Mesendoderm (in vitro differentiated cells): Measurements from ENCODE around the gene SLC35A4. TPM values are rescaled to one million over a fixed set of nuclear protein-coding genes. Genes with fewer than 3 reads are reported as not detected.

Source experiments
- DNase-seq: peaks from one replicate; pipeline ENCODE4 v3.0.0; 2013
- H2AK5ac ChIP-seq: 2 replicates; pipeline ENCODE4 v1.6.1; 2013; ENCODE audit warnings: low read length, inconsistent platforms
- H2BK120ac ChIP-seq: 2 replicates; pipeline ENCODE4 v1.6.1; 2013; ENCODE audit warnings: low read depth, mild to moderate bottlenecking, low read length, moderate library complexity, mixed read lengths
- H2BK15ac ChIP-seq: replicated peaks from 2 replicates; pipeline ENCODE4 v1.6.1; 2013; ENCODE audit warnings: low read depth, mild to moderate bottlenecking, moderate library complexity
- H2BK5ac ChIP-seq: 2 replicates; pipeline ENCODE4 v1.6.1; 2013; ENCODE audit warnings: low read length, inconsistent platforms
- H3K18ac ChIP-seq: 2 replicates; pipeline ENCODE4 v1.6.1; 2013; ENCODE audit warnings: mild to moderate bottlenecking, low read length, mixed read lengths
- H3K23ac ChIP-seq: one replicate; pipeline ENCODE4 v1.6.1; 2013; ENCODE audit warnings: low read length
- H3K27ac ChIP-seq: 2 replicates; pipeline ENCODE4 v1.5.1; 2013; ENCODE audit warnings: low read depth, mild to moderate bottlenecking, inconsistent platforms, low read length, moderate library complexity
- H3K27me3 ChIP-seq: 2 replicates; pipeline ENCODE4 v1.6.1; 2013; ENCODE audit warnings: low read length, control low read depth, mild to moderate bottlenecking, inconsistent platforms; ENCODE audit not compliant: insufficient read depth, poor library complexity
- H3K36me3 ChIP-seq: 2 replicates; pipeline ENCODE4 v1.6.1; 2013; ENCODE audit warnings: low read length, inconsistent platforms; ENCODE audit not compliant: control insufficient read depth, insufficient read depth
- H3K4ac ChIP-seq: one replicate; pipeline ENCODE4 v1.6.1; 2013; ENCODE audit warnings: low read depth, mild to moderate bottlenecking, low read length, moderate library complexity
- H3K4me1 ChIP-seq: 2 replicates; pipeline ENCODE4 v1.6.1; 2013; ENCODE audit warnings: low read depth, low read length, inconsistent platforms; ENCODE audit not compliant: control insufficient read depth
- H3K4me2 ChIP-seq: 2 replicates; pipeline ENCODE4 v1.6.1; 2013; ENCODE audit warnings: low read length
- H3K4me3 ChIP-seq: 2 replicates; pipeline ENCODE4 v1.5.1; 2013; ENCODE audit warnings: mild to moderate bottlenecking, low read length
- H3K56ac ChIP-seq: one replicate; pipeline ENCODE4 v1.6.1; 2013; ENCODE audit warnings: low read length
- H3K79me1 ChIP-seq: 2 replicates; pipeline ENCODE4 v1.6.1; 2013; ENCODE audit warnings: low read length, inconsistent platforms
- H3K79me2 ChIP-seq: 2 replicates; pipeline ENCODE4 v1.6.1; 2013; ENCODE audit warnings: mild to moderate bottlenecking, low read length; ENCODE audit not compliant: control insufficient read depth, insufficient read depth
- H3K9ac ChIP-seq: 2 replicates; pipeline ENCODE4 v1.6.1; 2013; ENCODE audit warnings: low read length, inconsistent platforms
- H4K5ac ChIP-seq: one replicate; pipeline ENCODE4 v1.6.1; 2013; ENCODE audit warnings: low read length
- H4K8ac ChIP-seq: one replicate; pipeline ENCODE4 v1.6.1; 2013; ENCODE audit warnings: low read depth, mild to moderate bottlenecking, control low read depth, low read length, moderate library complexity
- WGBS: extraction: QIAGEN DNeasy Blood & Tissue Kit; methylation state at CpG from one replicate; pipeline ENCODE4 v1.1.7; 2013; ENCODE audit warnings: low lambda C conversion rate, missing lambda C conversion rate; ENCODE audit not compliant: insufficient coverage; ENCODE audit errors: extremely low coverage; 5-methylcytosine and 5-hydroxymethylcytosine counted together
- small RNA-seq: library from polyadenylated mRNA; stranded (forward); fragments of <200 nt; extraction: miRNeasy Mini kit (QIAGEN cat#:217004); gene quantifications from one replicate; pipeline ENCODE3, GENCODE V24; 2013; ENCODE audit not compliant: insufficient read depth

Gene SLC35A4

DNA sequence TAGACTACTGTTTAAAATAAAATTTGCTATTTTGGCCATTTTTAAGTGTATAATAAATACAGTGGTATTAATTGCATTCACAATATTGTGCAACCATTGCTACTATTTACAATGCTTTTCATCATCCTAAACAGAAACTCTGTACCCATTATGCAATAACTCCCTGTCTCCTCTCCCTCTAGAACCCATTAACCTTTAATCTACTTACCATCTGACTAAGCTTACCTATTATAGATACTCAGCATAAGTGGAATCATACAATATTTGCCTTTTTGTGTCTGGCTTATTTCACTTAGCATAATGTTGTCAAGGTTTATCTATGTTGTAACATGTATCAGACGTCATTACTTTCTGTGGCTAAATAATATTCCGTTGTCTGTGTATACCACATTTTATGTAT lies 42.4 kb downstream of the SLC35A4 start:
- no CpG with 5 or more reads among the region's 2 CpGs for WGBS
- H3K4me3 ChIP-seq = no peak overlapping the region
- no peaks in the 10 kb centered on the region for H3K79me2 ChIP-seq
- no peak overlapping the region for H3K4ac ChIP-seq
- no peak overlapping the region for H2AK5ac ChIP-seq
- H4K5ac ChIP-seq = no peak overlapping the region
- H3K23ac ChIP-seq = no peak overlapping the region
- H3K36me3 ChIP-seq = no peaks in the 10 kb centered on the region
- H3K79me1 ChIP-seq = no peaks in the 10 kb centered on the region
- no peak overlapping the region for H2BK120ac ChIP-seq
- H3K27ac ChIP-seq = no peak overlapping the region
- H4K8ac ChIP-seq = no peak overlapping the region
- H3K4me2 ChIP-seq = no peak overlapping the region
- H2BK15ac ChIP-seq = no peak overlapping the region
- no peak overlapping the region for H3K9ac ChIP-seq
- H3K27me3 ChIP-seq = no peaks in the 10 kb centered on the region
- H3K18ac ChIP-seq = no peak overlapping the region
- no peak overlapping the region for H2BK5ac ChIP-seq
- DNase-seq = no peak
- H3K4me1 ChIP-seq = no peaks in the 10 kb centered on the region
- no peak overlapping the region for H3K56ac ChIP-seq

DNA sequence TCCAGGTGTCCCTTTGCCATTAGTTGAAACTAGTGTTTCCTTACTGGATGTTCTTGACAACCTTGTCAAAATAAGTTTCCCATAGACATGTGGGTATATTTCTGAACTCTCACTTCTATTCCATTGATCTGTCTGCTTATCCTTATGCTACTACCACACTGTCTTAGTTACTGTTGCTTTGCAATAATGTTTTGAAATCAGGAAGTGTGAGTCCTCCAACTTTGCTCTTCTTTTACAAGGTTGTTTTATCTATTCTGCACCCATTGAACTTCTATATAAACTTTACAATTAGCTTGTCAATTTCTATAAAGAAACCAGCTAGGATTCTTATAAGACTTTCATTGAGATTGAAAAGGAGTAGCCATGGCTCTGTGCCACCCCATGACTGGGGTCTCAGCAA lies 44.1 kb downstream of the SLC35A4 start:
- Histone ChIP-seq H3K27me3 (no peaks in the 10 kb centered on the region), H2AK5ac (no peak overlapping the region), H4K8ac (no peak overlapping the region), H3K4me1 (no peaks in the 10 kb centered on the region), H3K56ac (no peak overlapping the region), H3K18ac (no peak overlapping the region), H3K4me2 (no peak overlapping the region), H2BK5ac (no peak overlapping the region), H2BK120ac (no peak overlapping the region), H3K4me3 (no peak overlapping the region), H4K5ac (no peak overlapping the region), H3K36me3 (no peaks in the 10 kb centered on the region), H3K79me2 (no peaks in the 10 kb centered on the region), H3K23ac (no peak overlapping the region), H3K9ac (no peak overlapping the region), H2BK15ac (no peak overlapping the region), H3K4ac (no peak overlapping the region), H3K79me1 (no peaks in the 10 kb centered on the region), H3K27ac (no peak overlapping the region)
- no peak for DNase-seq

DNA sequence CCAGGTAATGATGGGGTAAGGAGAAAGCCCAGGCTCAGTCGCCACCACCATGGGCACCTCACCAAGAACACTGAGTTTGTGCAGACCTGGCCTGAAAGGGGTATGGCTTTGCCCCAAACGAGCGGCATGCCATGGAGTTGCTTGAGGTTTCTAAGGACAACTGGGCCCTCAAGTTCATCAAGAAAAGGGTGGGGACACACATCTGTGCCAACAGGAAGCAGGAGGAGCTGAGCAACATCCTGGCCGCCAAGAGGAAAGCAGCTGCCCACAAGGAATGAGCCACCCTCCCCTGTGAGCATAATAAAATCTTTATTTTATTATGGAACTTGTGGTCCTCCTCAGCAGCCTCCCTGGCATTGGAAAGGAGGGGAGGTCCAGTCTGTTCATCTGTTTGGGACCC lies 44.5 kb downstream of the SLC35A4 start:
- H3K79me1 ChIP-seq = no peaks in the 10 kb centered on the region
- H3K27me3 ChIP-seq = no peaks in the 10 kb centered on the region
- H3K4me3 ChIP-seq = no peak overlapping the region
- H4K8ac ChIP-seq = no peak overlapping the region
- H3K23ac ChIP-seq = no peak overlapping the region
- no peak overlapping the region for H3K9ac ChIP-seq
- no peak overlapping the region for H3K4me2 ChIP-seq
- no peak overlapping the region for H2BK15ac ChIP-seq
- DNase-seq = no peak
- H4K5ac ChIP-seq = no peak overlapping the region
- no peaks in the 10 kb centered on the region for H3K4me1 ChIP-seq
- no peak overlapping the region for H3K27ac ChIP-seq
- no CpG with 5 or more reads among the region's 4 CpGs for WGBS
- H3K4ac ChIP-seq = no peak overlapping the region
- H3K79me2 ChIP-seq = no peaks in the 10 kb centered on the region
- H2AK5ac ChIP-seq = no peak overlapping the region
- H2BK120ac ChIP-seq = no peak overlapping the region
- no peak overlapping the region for H3K56ac ChIP-seq
- no peak overlapping the region for H3K18ac ChIP-seq
- no peak overlapping the region for H2BK5ac ChIP-seq
- H3K36me3 ChIP-seq = no peaks in the 10 kb centered on the region

DNA sequence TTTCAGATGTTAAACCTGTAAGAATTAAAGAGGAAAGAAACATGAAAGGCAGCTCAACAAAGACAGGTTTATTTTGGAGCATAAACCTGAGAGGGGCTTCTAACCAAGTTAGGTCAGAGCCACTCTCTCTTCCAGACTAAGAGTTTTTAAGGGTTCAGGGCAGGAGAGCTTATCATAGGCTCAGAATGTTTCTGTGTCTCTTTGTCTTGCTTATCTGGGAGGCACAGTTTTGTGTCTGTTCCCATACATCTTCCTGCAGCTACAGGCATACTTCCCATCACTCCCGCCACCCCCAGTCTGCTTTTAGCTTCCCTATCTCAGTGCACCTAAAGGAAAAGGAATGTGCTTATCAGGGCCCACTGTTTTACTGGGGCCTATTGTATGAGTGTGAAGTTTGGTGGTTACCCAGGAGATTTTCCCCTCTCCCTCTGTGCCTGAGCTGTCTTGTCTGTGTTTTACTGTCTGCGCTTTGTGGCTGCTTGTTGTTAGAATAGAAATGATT lies 46.4 kb downstream of the SLC35A4 start:
- Histone ChIP-seq H3K27ac (no peak overlapping the region), H2BK120ac (no peak overlapping the region), H3K4me3 (no peak overlapping the region), H3K23ac (no peak overlapping the region), H3K4ac (no peak overlapping the region), H2BK15ac (no peak overlapping the region), H3K36me3 (no peaks in the 10 kb centered on the region), H3K4me1 (no peaks in the 10 kb centered on the region), H3K56ac (no peak overlapping the region), H4K5ac (no peak overlapping the region), H3K18ac (no peak overlapping the region), H3K27me3 (no peaks in the 10 kb centered on the region), H4K8ac (no peak overlapping the region), H3K4me2 (no peak overlapping the region), H2AK5ac (no peak overlapping the region), H2BK5ac (no peak overlapping the region), H3K79me1 (no peaks in the 10 kb centered on the region), H3K9ac (no peak overlapping the region), H3K79me2 (no peaks in the 10 kb centered on the region)
- WGBS = no CpG with 5 or more reads among the region's 2 CpGs
- peak; percentile 68 for DNase-seq

Small RNAs within 50 kb of the gene (small RNA-seq; reads per million reads assigned to genes)
- gene RF00279 (not detected), gene RF00443 (not detected)
